SK-N-MC (cell line): Measurements from ENCODE around the gene UBE2F.

Experiments used
- EZH2 ChIP-seq: fragments of 200-600 bp; sonication (generic); IDR thresholded peaks from one replicate; pipeline ENCODE4 v1.6.1; 2017; ENCODE audit warnings: antibody characterized with exemption
- FOXP2 ChIP-seq: optimal IDR thresholded peaks from 2 replicates; pipeline ENCODE3; 2011; ENCODE audit warnings: mild to moderate bottlenecking, moderate library complexity; ENCODE audit not compliant: insufficient read depth; ENCODE audit errors: extremely low read length, control extremely low read depth

- TF ChIP-seq FOXP2 = no peak
- TF ChIP-seq EZH2 = no peak
These were observed 63.0 kb downstream of the UBE2F start for GRCh38 chr2:238029853-238030252.
